ENCODE measurements around the gene CNBP. TPM values are rescaled to one million over a fixed set of nuclear protein-coding genes. Genes with fewer than 3 reads are reported as not detected.
"Not testable (repeated sequence)": the region's sequence is repeated elsewhere in the genome, so short reads cannot be mapped to it uniquely, and the experiment has no call there.

Gene CNBP
- polyA plus RNA-seq, 1 experiment, result 268 TPM

DNA sequence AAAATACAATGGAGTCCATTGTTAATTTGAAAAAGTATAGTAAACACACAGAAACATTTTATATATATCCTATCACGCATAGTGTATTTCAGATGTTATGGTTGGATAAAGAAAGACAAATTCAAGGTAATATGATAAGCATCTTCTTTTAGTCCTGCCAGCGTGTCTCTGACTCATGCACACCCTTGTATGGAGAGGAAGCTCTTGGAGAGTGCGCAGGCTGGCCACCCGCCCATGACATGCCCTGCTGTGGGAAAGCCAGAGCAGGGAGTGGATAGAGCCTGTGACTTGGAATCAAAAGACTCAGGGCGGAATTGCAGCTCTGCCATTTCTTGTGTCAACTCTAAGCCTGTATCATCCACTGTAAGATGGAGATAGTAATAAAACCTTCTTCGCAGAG is 42.7 kb upstream of the CNBP start:
- Histone ChIP-seq H3K27me3 (ENCODE audit: control insufficient read depth, insufficient read depth, low read length) (no peaks in the 10 kb centered on the region), H3K4me3 (ENCODE audit: low read depth, low read length) (no peak overlapping the region), H3K36me3 (ENCODE audit: control insufficient read depth, insufficient read depth, low read length) (no peaks in the 10 kb centered on the region)
- ChIA-PET POLR2A (interaction anchor here (0.7 kb wide), 1 partner anchor 122 kb away, joined by 3 read pairs; no protein-coding TSS in a partner anchor), CTCF (interaction anchor here (0.8 to 3.7 kb wide), 3 partner anchors 15 to 19 kb away, joined by 3 to 18 read pairs (median 5); no protein-coding TSS in a partner anchor)
- peak; percentile 65 for DNase-seq (ENCODE audit: low read depth)
- no peak for TF ChIP-seq CTCF (IDR thresholded peaks at IDR 0.05; ENCODE audit: insufficient read depth, low read depth, low read length)

GRCh38 chr3:129224984-129225393 is 41.3 kb upstream of the CNBP start:
- Histone ChIP-seq H3K36me3 (ENCODE audit: control insufficient read depth, insufficient read depth, low read length) (no peaks in the 10 kb centered on the region), H3K4me3 (ENCODE audit: low read depth, low read length) (no peak overlapping the region), H3K27me3 (ENCODE audit: control insufficient read depth, insufficient read depth, low read length) (no peaks in the 10 kb centered on the region)
- ChIA-PET CTCF (interaction anchor here (0.6 to 3.7 kb wide), 5 partner anchors 9 to 293 kb away, joined by 3 to 18 read pairs (median 4); no protein-coding TSS in a partner anchor), POLR2A (interaction anchor here (0.6 to 0.9 kb wide), 2 partner anchors 29 to 590 kb away, joined by 3 to 4 read pairs; no protein-coding TSS in a partner anchor)
- no peak for DNase-seq (ENCODE audit: low read depth)
- no peak for TF ChIP-seq CTCF (IDR thresholded peaks at IDR 0.05; ENCODE audit: insufficient read depth, low read depth, low read length)

DNA sequence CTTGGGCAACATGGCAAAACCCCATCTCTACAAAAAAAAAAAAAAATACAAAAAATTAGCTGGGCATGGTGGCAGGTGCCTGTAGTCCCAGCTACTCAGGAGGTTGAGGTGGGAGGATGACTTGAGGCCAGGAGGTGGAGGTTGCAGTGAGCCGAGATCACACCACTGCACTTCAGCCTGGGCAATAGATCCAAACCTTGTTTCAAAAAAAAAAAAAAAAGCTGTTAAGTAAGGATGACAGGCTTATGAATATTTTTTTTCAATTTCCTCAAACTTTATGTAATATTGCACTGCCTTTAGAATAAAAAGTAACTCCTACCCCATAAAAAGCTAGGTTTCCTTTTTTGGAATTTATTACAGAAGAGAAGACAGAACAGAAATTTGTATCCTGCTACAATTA is 40.7 kb upstream of the CNBP start:
- DNase-seq (ENCODE audit: low read depth); H3K36me3 ChIP-seq (ENCODE audit: control insufficient read depth, insufficient read depth, low read length); H3K27me3 ChIP-seq (ENCODE audit: control insufficient read depth, insufficient read depth, low read length); H3K4me3 ChIP-seq (ENCODE audit: low read depth, low read length): not testable (repeated sequence)
- CTCF ChIA-PET, result interaction anchor here (0.6 to 3.7 kb wide), 4 partner anchors 15 to 293 kb away, joined by 3 to 18 read pairs (median 4); no protein-coding TSS in a partner anchor
- POLR2A ChIA-PET, result interaction anchor here (0.6 kb wide), 1 partner anchor 589 kb away, joined by 3 read pairs; no protein-coding TSS in a partner anchor

- H3K36me3 ChIP-seq (ENCODE audit: control insufficient read depth, insufficient read depth, low read length), result no peaks in the 10 kb centered on the region
- H3K27me3 ChIP-seq (ENCODE audit: control insufficient read depth, insufficient read depth, low read length), result no peaks in the 10 kb centered on the region; the same call in 1 of the 2 replicates
- H3K4me3 ChIP-seq (ENCODE audit: low read depth, low read length), result no peak overlapping the region
- ChIA-PET CTCF (no interaction called here), POLR2A (no interaction called here)
- no peak for DNase-seq (ENCODE audit: low read depth)
- TF ChIP-seq CTCF (IDR thresholded peaks at IDR 0.05; ENCODE audit: insufficient read depth, low read depth, low read length), result no peak
Observed at GRCh38 chr3:129218742-129219141, 35.0 kb upstream of the CNBP start.

- ChIA-PET CTCF (interaction anchor here (0.7 to 1.2 kb wide), 3 partner anchors 17 to 44 kb away, joined by 4 read pairs; no protein-coding TSS in a partner anchor), POLR2A (no interaction called here)
- H3K4me3 ChIP-seq (ENCODE audit: low read depth, low read length), result no peak overlapping the region
- no peak for DNase-seq (ENCODE audit: low read depth)
- no peak for TF ChIP-seq CTCF (IDR thresholded peaks at IDR 0.05; ENCODE audit: insufficient read depth, low read depth, low read length)
- H3K36me3 ChIP-seq (ENCODE audit: control insufficient read depth, insufficient read depth, low read length), result no peaks in the 10 kb centered on the region
- no peaks in the 10 kb centered on the region; the same call in 1 of the 2 replicates for H3K27me3 ChIP-seq (ENCODE audit: control insufficient read depth, insufficient read depth, low read length)
Observed at GRCh38 chr3:129213238-129213637, 29.5 kb upstream of the CNBP start.

DNA sequence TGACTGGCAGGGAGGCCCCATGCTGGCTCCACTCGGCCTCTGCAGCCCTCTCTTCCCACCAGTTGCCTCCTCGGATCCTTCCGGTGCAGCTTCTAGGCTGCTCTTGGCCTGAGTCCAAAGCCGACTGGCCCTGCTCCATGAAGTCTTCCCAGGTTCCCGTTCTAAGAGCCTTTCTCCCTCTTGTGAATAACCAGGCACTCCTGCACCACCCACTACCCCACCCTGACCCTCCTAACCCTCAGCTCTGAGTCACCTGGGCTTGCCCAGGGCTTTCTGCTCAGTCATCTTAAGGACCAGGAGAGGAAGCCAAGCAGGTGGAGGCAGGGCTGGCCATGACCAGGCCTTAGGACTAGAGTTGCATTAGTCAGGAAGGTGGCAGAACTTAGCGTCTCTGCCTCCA is 28.1 kb upstream of the CNBP start:
- DNase-seq (ENCODE audit: low read depth), result no peak
- Histone ChIP-seq H3K4me3 (ENCODE audit: low read depth, low read length) (no peak overlapping the region), H3K36me3 (ENCODE audit: control insufficient read depth, insufficient read depth, low read length) (no peaks in the 10 kb centered on the region), H3K27me3 (ENCODE audit: control insufficient read depth, insufficient read depth, low read length) (no peaks in the 10 kb centered on the region; the same call in 1 of the 2 replicates)
- no peak for TF ChIP-seq CTCF (IDR thresholded peaks at IDR 0.05; ENCODE audit: insufficient read depth, low read depth, low read length)
- ChIA-PET POLR2A (no interaction called here), CTCF (interaction anchor here (1.1 to 1.3 kb wide), 2 partner anchors 15 to 34 kb away, joined by 3 to 5 read pairs; no protein-coding TSS in a partner anchor)

Data from BJ (cell line).